Tibial nerve (tissue), 4 donors: ENCODE results near the gene ATF7IP. TPM values are rescaled to one million over a fixed set of nuclear protein-coding genes. Genes with fewer than 3 reads are reported as not detected.

Source experiments
- DNase-seq, 2 donors: peaks; one replicate each; pipeline ENCODE4 v3.0.0-alpha.2; 2019; ENCODE audit warnings: low spot score in 2 of 2
- H3K27ac ChIP-seq, 4 donors: fragments of 200-600 bp; sonication (generic) in 3 of 4; one replicate each; pipeline ENCODE4 v1.5.1; 2017 to 2019; ENCODE audit warnings: mild to moderate bottlenecking in 1 of 4
- H3K27me3 ChIP-seq, 2 donors: fragments of 200-600 bp; sonication (generic) in 1 of 2; one replicate each; pipeline versions ENCODE4 v1.5.1 to v1.6.0; 2017 to 2019
- H3K36me3 ChIP-seq, 3 donors: fragments of 200-600 bp; sonication (generic); one replicate each; pipeline ENCODE4 v1.5.1; 2018 to 2019
- H3K4me1 ChIP-seq, 4 donors: fragments of 200-600 bp; sonication (generic) in 3 of 4; one replicate each; pipeline ENCODE4 v1.5.1; 2017 to 2019
- H3K4me3 ChIP-seq, 4 donors: fragments of 200-600 bp; sonication (generic) in 3 of 4; one replicate each; pipeline ENCODE4 v1.5.1; 2017 to 2019; ENCODE audit warnings: mild to moderate bottlenecking in 1 of 4, moderate library complexity in 1 of 4
- H3K9me3 ChIP-seq, 4 donors: fragments of 200-600 bp; sonication (generic) in 3 of 4; one replicate each; pipeline ENCODE4 v1.5.1; 2017 to 2019
- EP300 ChIP-seq, 2 donors: sonication (generic); formaldehyde crosslinking; IDR thresholded peaks; one replicate each; pipeline ENCODE4 v1.6.1; 2017; ENCODE audit warnings: antibody characterized with exemption in 2 of 2, mild to moderate bottlenecking in 1 of 2
- POLR2A ChIP-seq, 2 donors: fragments of 450-650 bp; IDR thresholded peaks; one replicate each; pipeline ENCODE4 v1.6.1; 2017; ENCODE audit warnings: antibody characterized with exemption in 2 of 2, mild to moderate bottlenecking in 2 of 2, moderate library complexity in 2 of 2
- WGBS, 2 donors: methylation state at CpG; one replicate each; pipeline ENCODE4 v1.1.5; 2018; 5-methylcytosine and 5-hydroxymethylcytosine counted together
- total RNA-seq, 4 donors: library from RNA; depleted of rRNA; stranded (reverse); fragments of >200 nt; gene quantifications; one replicate each; pipeline ENCODE4 v1.1.0, GENCODE V29; 2016
- TF ChIP-seq, protein P1 (sequence below), 5 experiments: fragments of 200-600 bp in 3 of 5; fragments of 450-650 bp in 2 of 5; sonication (generic) in 3 of 5; IDR thresholded peaks; one replicate each; pipeline ENCODE4 v1.5.1; 2016 to 2019; ENCODE audit warnings: antibody characterized with exemption in 5 of 5, mild to moderate bottlenecking in 3 of 5, moderate library complexity in 2 of 5

ATF7IP gene
- total RNA-seq, 4 donors from 2014 or later, result 35.5 to 63.4 (median 48.2) TPM

DNA sequence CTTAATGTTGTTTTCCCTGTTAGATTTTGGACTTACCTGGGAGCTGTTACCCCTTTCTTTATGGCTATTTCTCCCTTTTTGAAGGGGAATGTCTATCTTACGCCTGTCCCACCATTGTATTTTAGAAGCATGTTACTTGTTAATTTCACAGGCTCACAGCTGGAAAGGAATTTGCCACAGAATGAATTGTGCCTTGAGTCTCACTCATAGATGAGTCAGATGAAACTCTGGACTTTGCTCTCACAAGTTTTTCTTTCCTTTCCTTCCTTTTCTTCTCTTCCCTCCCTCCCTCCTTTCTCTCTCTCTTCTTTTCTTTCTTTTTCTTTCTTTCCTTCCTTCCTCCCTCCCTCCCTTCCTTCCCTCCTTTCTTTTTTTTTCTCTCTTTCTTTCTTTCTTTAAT lies 9.3 kb upstream of the ATF7IP start:
- H3K4me3 ChIP-seq, result no peak overlapping the region
- 89 to 93% methylated on average over 1 of the region's 1 CpG for WGBS, 2 donors
- no peaks in the 10 kb centered on the region for H3K36me3 ChIP-seq
- no peak overlapping the region for H3K27ac ChIP-seq
- peaks cover 0 to 2% of the 10 kb centered on the region in 2 donors for H3K27me3 ChIP-seq
- no peaks in the 10 kb centered on the region for H3K4me1 ChIP-seq
- no peak for TF ChIP-seq POLR2A (IDR thresholded peaks at IDR 0.05)
- TF ChIP-seq EP300 (IDR thresholded peaks at IDR 0.05), result no peak
- TF ChIP-seq, protein P1, sequence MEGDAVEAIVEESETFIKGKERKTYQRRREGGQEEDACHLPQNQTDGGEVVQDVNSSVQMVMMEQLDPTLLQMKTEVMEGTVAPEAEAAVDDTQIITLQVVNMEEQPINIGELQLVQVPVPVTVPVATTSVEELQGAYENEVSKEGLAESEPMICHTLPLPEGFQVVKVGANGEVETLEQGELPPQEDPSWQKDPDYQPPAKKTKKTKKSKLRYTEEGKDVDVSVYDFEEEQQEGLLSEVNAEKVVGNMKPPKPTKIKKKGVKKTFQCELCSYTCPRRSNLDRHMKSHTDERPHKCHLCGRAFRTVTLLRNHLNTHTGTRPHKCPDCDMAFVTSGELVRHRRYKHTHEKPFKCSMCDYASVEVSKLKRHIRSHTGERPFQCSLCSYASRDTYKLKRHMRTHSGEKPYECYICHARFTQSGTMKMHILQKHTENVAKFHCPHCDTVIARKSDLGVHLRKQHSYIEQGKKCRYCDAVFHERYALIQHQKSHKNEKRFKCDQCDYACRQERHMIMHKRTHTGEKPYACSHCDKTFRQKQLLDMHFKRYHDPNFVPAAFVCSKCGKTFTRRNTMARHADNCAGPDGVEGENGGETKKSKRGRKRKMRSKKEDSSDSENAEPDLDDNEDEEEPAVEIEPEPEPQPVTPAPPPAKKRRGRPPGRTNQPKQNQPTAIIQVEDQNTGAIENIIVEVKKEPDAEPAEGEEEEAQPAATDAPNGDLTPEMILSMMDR (IDR thresholded peaks at IDR 0.05), result no peak
- no peak for DNase-seq
- H3K9me3 ChIP-seq, result peaks cover 0 to 17% (median 0%) of the 10 kb centered on the region in 4 donors

DNA sequence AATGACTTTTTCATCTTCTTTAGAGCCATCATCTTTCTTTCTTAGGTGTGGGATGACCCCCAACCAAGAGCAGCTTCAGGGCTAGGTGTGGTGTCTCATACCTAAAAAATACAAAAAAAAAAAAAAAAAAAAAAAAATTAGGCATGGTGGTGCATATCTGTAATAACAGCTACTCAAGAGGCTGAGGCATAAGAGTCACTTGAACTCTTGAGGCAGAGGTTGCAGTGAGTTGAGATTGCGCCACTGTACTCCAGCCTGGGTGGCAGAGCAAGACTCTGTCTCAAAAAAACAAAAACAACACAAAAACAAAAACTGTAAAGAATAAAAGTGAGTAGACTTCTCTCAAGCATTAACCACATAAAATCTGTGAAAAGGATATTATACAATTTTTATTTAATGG lies 8.0 kb upstream of the ATF7IP start:
- Histone ChIP-seq H3K36me3 (no peaks in the 10 kb centered on the region), H3K4me1 (no peaks in the 10 kb centered on the region), H3K27me3 (peaks cover 0 to 2% of the 10 kb centered on the region in 2 donors), H3K4me3 (no peak overlapping the region), H3K9me3 (peaks cover 0 to 7% (median 0%) of the 10 kb centered on the region in 4 donors), H3K27ac (no peak overlapping the region)
- no peak for TF ChIP-seq POLR2A (IDR thresholded peaks at IDR 0.05)
- TF ChIP-seq, protein P1 (IDR thresholded peaks at IDR 0.05), result no peak
- TF ChIP-seq EP300 (IDR thresholded peaks at IDR 0.05), result no peak
- no peak for DNase-seq
- WGBS, 2 donors, result 100% methylated on average over 1 of the region's 1 CpG

DNA sequence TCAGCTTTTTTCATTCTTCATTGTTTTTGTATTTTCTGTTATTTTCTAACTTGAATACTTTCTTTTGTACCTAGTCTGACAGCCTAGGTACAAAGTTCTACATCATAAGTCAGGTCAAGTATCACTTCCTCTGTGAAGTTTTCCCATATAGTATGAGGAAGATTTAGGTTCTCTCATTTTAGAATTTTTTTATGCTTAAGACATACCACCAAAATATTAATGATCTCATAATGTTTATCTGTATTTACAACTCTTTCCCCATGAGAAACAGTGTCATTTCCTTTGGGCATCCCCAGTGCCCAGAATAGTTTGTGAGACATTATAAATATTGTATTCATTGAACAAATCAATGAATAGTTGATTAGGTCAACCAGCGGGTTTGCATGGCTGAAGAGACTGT lies 3.1 kb upstream of the ATF7IP start:
- TF ChIP-seq POLR2A (IDR thresholded peaks at IDR 0.05) (no peak), EP300 (IDR thresholded peaks at IDR 0.05) (no peak)
- TF ChIP-seq, protein P1 (IDR thresholded peaks at IDR 0.05), result no peak
- Histone ChIP-seq H3K4me1 (peaks cover 0 to 10% (median 0%) of the 10 kb centered on the region in 4 donors), H3K9me3 (no peaks in the 10 kb centered on the region), H3K4me3 (no peak overlapping the region), H3K27ac (no peak overlapping the region), H3K36me3 (no peaks in the 10 kb centered on the region), H3K27me3 (no peaks in the 10 kb centered on the region)
- no peak for DNase-seq
- 74 to 82% methylated on average over 1 of the region's 1 CpG for WGBS, 2 donors

DNA sequence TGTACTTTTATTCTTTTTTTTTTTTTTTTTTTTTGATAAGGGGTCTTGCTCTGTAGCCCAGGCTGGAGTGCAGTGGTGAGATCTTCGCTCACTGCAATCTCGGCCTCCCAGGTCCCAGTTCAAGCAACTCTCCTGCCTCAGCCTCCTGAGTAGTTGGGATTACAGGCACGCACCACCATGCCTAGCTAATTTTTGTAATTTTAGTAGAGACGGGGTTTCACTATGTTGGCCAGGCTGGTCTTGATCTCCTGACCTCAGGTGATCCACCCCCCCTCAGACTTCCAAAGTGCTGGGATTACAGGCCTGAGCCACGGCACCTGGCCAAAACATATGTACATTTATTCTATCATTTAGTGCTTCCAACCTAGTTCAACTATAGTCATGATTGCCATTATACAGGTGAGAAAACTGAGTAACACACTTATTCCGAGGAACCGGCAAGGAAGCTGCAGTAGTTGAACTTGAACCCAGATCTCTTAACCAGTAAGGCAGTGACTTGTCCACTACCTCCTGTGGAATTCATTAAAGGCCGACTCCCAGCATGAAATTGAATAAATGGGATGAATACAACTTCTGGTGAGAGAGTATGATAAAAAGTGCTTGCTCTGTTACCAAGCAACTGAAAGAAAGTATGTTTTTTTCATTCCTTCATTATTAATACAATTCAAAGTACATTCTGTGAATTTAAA lies 755 bp upstream of the ATF7IP start:
- no peak for DNase-seq
- H3K27ac ChIP-seq, result peak overlapping the region; percentile 94 to 98 (median 94)
- H3K4me1 ChIP-seq, result peaks cover 0 to 31% (median 0%) of the 10 kb centered on the region in 4 donors
- H3K27me3 ChIP-seq, result no peaks in the 10 kb centered on the region
- no peaks in the 10 kb centered on the region for H3K9me3 ChIP-seq
- TF ChIP-seq POLR2A (IDR thresholded peaks at IDR 0.05), result no peak
- TF ChIP-seq, protein P1 (IDR thresholded peaks at IDR 0.05), result no peak
- no peak for TF ChIP-seq EP300 (IDR thresholded peaks at IDR 0.05)
- H3K4me3 ChIP-seq, result peak overlapping the region; percentile 50 to 81 (median 74)
- 90 to 96% methylated on average over 8 of the region's 8 CpGs for WGBS, 2 donors
- H3K36me3 ChIP-seq, result peaks cover 0 to 6% (median 0%) of the 10 kb centered on the region in 3 donors

DNA sequence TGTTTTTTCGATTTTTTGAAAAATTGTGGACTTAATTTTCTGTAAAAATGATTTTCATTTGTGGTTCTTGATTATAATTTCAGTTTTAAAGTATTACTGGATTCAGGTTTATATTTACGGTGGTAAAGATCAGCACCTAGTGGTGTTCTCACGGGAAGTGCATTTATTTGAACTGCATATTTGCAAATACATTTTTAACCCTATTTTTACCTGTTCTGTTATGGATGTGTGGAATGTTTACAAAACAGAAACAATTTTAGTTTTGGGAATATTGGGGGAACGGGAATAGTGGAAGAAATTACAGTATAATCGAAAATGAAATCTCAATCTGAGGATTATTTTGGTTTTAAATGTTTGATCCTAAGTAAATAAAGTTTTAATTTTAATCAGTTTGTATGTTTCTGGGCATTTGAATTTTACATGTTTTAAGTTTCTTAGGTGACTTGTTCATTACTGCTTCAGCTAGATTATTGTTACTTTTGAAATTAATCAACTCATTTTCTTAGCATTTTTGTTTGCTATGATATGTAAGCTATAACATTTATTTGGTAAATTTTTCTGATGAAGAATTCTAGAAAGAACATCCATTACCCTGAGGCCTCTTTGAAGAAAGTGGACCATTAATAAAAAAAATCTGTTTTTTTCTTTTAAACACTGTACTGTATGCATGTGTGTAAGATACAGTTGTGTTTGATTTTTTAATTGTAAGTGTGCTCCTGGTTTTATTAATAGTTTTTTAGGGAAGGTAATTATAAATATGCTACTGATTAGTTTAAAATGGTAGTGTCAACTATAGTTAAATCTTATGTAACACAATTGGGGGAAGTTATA lies 942 bp downstream of the ATF7IP start:
- no peak for DNase-seq
- H3K27me3 ChIP-seq, result no peaks in the 10 kb centered on the region
- peaks cover 0 to 14% (median 0%) of the 10 kb centered on the region in 3 donors for H3K36me3 ChIP-seq
- peak overlapping the region; percentile 94 to 98 (median 94) for H3K27ac ChIP-seq
- H3K9me3 ChIP-seq, result no peaks in the 10 kb centered on the region
- H3K4me1 ChIP-seq, result peaks cover 0 to 31% (median 0%) of the 10 kb centered on the region in 4 donors
- WGBS, 2 donors, result 4 to 7% methylated on average over 5 of the region's 5 CpGs
- H3K4me3 ChIP-seq, result peak overlapping the region; percentile 50 to 81 (median 74)
- no peak for TF ChIP-seq POLR2A (IDR thresholded peaks at IDR 0.05)
- no peak for TF ChIP-seq EP300 (IDR thresholded peaks at IDR 0.05)
- TF ChIP-seq, protein P1 (IDR thresholded peaks at IDR 0.05), result peak in 2 of 5 experiments; percentile 14 to 25
